HG02798 (cell line): ENCODE results near the gene NHLH2.

Experiments used
- ATAC-seq: cut with Tn5 transposase; IDR thresholded peaks from one replicate; pipeline ENCODE4 v1.9.1; 2021; ENCODE audit warnings: mild to moderate bottlenecking; ENCODE audit not compliant: unreplicated experiment, poor library complexity

The NHLH2 gene

DNA sequence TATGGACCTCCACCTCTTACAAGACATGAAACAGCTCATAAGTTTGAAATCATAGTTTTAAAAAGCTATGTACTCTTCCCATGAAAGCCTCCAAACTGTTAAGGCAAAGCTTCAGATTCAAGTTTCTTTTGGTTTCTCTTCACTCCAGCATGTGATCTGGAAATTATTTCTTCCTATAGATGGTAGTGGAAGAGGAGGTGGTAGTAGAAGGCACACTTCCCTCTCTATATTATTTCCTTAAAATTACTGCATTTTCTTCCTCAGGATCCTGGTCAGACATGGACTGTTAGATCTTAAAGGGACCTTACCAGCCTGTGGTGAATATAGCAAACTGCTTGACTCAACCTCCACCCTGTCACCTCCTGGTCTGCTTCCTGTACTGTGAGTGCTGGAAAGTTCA, 31.9 kb downstream of the NHLH2 start:
- ATAC-seq: no peak

DNA sequence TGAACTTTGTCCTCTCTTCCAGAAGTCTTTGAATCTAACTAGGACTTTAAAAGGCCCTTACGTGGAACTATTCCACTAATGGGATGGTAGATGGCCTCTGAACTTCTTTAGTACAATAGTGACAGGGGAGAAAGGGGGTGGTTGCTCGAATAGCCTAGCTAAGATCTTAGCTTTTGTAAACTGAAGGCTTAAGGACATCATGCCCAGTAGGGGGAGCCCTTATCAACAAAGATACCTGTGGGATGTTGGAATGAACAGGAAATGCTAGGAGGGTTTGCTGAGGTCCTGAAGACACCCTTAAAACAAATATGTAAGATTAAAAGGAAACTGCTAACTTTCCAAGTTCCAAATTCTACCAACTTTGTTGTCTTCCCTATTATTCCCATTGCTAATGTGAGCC, 33.2 kb downstream of the NHLH2 start:
- ATAC-seq: peak; percentile 59

GRCh38 chr1:115805597-115805996, 35.3 kb downstream of the NHLH2 start:
- ATAC-seq: no peak

DNA sequence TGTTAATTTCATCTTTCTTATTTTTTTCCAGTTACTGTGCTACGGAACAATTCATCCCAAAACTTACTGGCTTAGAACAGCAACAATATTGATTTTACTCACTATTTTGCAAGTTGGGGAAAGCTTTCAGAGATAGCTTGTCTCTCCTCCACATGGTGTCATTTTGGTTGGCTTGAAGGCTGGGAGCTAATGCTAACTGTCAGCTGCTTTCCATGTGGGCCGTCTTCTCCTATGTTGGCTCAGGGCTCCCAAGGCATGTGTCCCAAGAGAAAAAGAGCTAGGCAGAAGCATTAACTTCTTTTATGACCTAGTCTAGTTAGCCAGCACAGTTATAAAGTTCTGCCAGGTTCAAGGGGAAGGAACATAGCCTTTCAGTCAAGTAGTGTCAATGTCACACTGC, 38.5 kb downstream of the NHLH2 start:
- no peak for ATAC-seq

- no peak for ATAC-seq
Measured at GRCh38 chr1:115797486-115797885, 43.4 kb downstream of the NHLH2 start.

GRCh38 chr1:115796897-115797296, 44.0 kb downstream of the NHLH2 start:
- ATAC-seq: no peak

DNA sequence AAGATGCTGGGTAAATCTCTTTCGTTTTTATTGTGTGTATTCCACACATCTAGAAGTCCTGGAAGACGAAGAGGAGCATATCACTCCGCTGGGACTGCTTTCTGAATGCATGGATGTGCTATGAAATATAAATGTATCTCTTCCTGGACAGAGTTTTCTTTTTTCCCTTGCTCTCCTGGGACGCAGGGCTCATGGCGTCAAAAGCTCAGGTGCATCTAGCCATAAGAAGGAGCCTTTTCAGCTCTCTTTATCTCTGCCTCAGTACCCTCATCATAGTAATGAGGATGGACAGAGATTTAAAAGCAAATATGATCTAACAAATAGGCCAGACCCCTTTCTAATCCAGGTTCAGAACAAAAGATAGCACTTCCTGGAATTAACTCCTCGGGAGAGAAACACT, 44.9 kb downstream of the NHLH2 start:
- no peak for ATAC-seq

DNA sequence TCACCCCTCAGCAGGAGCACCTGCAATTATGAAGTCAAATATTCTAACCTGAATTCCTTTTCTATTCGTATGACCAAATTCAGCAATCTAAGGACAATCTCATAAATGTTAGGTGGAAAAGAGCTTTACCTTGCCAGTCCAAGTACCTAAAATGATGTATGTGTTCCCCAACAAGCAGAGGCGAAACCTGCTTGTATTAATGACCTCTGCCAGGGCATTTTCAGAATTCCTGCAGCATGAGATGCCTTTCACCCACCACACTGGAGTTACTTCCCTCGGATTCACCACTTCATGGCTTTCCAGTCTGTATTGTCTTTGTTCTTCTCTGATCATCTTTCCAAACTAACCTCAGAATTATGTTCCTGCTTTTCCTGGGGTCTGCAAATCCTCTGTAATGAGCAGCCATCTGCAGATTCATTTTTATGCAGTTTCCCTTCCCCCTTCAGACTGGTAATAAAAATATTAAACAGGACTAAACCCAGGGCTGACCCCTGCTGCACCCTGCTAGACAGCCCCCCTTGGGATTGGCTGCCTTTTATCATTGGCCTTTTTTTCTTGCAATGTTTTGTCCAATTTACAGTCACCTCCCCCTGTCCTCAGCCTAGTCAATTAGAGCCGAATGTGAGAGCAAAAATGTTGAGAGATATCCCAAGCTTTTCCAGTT, 45.8 kb downstream of the NHLH2 start:
- no peak for ATAC-seq

GRCh38 chr1:115793162-115793561, 47.8 kb downstream of the NHLH2 start:
- no peak for ATAC-seq

- no peak for ATAC-seq
Measured at GRCh38 chr1:115791816-115792215, 49.1 kb downstream of the NHLH2 start.

- ATAC-seq: no peak
Measured at GRCh38 chr1:115790846-115791245, 50.1 kb downstream of the NHLH2 start.

- ATAC-seq: no peak
Measured at GRCh38 chr1:115790356-115790755, 50.6 kb downstream of the NHLH2 start.
